Measurements from ENCODE around the gene PTPN20. TPM values are rescaled to one million over a fixed set of nuclear protein-coding genes. Genes with fewer than 3 reads are reported as not detected.

PTPN20 gene
- total RNA-seq, 3 donors from 2014 or later (not counting 1 experiment from before 2014, with no cell fraction given): 0.78 to 1.6 TPM; not detected in 1

DNA sequence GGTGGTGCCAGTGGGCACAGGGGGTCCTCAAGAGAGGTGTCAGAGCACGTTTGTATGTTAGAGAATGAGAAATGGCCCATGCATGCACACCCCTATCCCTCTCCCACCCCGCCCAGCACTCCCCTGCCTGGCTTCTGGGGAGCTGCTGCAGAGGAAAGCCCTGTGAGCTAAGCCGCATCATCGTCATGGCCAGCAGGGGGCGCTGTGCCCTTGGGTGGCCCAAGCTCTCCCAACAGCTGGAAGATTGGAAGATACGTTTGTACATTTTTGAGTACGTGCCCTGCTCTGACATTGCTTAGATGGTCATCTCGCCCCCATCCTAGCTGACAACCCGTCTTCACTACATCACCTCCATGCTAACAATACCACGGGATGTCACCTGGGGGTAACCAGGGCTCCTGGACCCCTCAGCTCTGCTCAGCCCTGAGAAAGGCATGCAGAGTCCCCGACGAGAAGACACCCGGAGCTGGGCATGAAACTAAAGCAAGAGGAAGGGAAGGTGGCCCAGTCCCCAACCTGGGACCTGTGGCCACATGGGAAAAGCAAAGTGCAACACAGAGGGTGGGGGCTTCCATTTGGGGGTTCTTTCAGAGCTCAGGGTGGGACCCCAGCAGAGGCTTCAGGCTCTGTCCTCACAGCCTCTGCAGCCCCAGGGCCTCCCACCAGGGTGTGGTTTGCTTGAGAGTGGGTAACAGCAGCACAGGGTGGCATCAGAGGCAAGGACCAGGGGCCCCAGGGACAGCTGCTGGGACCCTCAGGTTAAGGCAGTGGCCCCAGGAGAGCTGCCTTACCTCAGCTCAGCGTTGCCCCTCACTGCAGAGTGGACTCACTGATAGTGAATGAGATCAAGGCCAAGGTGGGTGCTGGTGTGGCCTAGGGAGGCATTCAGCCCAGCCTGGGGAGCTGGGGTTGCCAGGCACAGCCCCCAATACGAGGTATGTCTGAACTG is 136.6 kb downstream of the PTPN20 start:
- H3K4me3 ChIP-seq (ENCODE audit: low read length): no peak overlapping the region
- 63% methylated on average over 14 of the region's 15 CpGs for WGBS (ENCODE audit: insufficient coverage)
- TF ChIP-seq, protein P1, sequence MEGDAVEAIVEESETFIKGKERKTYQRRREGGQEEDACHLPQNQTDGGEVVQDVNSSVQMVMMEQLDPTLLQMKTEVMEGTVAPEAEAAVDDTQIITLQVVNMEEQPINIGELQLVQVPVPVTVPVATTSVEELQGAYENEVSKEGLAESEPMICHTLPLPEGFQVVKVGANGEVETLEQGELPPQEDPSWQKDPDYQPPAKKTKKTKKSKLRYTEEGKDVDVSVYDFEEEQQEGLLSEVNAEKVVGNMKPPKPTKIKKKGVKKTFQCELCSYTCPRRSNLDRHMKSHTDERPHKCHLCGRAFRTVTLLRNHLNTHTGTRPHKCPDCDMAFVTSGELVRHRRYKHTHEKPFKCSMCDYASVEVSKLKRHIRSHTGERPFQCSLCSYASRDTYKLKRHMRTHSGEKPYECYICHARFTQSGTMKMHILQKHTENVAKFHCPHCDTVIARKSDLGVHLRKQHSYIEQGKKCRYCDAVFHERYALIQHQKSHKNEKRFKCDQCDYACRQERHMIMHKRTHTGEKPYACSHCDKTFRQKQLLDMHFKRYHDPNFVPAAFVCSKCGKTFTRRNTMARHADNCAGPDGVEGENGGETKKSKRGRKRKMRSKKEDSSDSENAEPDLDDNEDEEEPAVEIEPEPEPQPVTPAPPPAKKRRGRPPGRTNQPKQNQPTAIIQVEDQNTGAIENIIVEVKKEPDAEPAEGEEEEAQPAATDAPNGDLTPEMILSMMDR (IDR thresholded peaks at IDR 0.05): peak; percentile 53
- peaks cover 10 to 14% of the 10 kb centered on the region in 2 donors for H3K4me1 Mint-ChIP-seq
- H3K27ac Mint-ChIP-seq: no peak overlapping the region
- H3K9me3 Mint-ChIP-seq: no peaks in the 10 kb centered on the region
- no peaks in the 10 kb centered on the region for H3K27me3 ChIP-seq (ENCODE audit: control insufficient read depth, insufficient read depth, low read length)
- intact Hi-C loops (cut with micrococcal nuclease): loop anchor here (1.0 kb wide), 1 partner anchor 264 kb away; no protein-coding TSS in a partner anchor
- H3K4me1 ChIP-seq (ENCODE audit: control insufficient read depth, insufficient read depth, low read length): peaks cover 7% of the 10 kb centered on the region
- no peak overlapping the region for H3K27ac ChIP-seq (ENCODE audit: low read length)
- ATAC-seq (peak in 1 of 3 donors; percentile 51), DNase-seq (peak; percentile 46 to 85)
- H3K27me3 Mint-ChIP-seq (ENCODE audit: low read depth in 2 of 2): no peaks in the 10 kb centered on the region
- H3K36me3 Mint-ChIP-seq: no peaks in the 10 kb centered on the region
- no peaks in the 10 kb centered on the region for H3K9me3 ChIP-seq (ENCODE audit: control insufficient read depth, insufficient read depth, low read length)
- H3K36me3 ChIP-seq (ENCODE audit: control insufficient read depth, insufficient read depth, low read length): no peaks in the 10 kb centered on the region
- no peak overlapping the region for H3K4me3 Mint-ChIP-seq

DNA sequence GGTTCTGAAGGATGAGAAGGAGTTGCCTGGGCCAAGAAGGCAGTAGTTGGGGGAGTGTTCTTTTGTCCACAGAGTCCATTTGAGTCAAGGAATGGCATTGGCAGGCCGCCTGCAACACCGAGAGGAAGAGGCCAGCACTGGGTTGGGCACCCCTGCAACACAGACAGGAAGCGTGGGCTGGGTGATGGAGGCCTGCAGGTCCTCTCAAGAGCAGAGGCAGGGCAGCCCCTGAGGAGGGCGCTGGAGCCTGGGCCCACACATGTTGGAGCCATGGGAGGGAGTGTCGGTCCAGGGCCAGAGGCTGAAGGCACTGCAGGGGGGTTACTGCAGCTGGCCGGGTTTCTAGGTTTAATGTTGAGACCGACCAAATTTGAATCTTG is 137.3 kb downstream of the PTPN20 start:
- H3K27me3 Mint-ChIP-seq (ENCODE audit: low read depth in 2 of 2): no peaks in the 10 kb centered on the region
- H3K4me1 ChIP-seq (ENCODE audit: control insufficient read depth, insufficient read depth, low read length): peaks cover 7% of the 10 kb centered on the region
- peak in 1 of 2 donors; percentile 16 for DNase-seq

DNA sequence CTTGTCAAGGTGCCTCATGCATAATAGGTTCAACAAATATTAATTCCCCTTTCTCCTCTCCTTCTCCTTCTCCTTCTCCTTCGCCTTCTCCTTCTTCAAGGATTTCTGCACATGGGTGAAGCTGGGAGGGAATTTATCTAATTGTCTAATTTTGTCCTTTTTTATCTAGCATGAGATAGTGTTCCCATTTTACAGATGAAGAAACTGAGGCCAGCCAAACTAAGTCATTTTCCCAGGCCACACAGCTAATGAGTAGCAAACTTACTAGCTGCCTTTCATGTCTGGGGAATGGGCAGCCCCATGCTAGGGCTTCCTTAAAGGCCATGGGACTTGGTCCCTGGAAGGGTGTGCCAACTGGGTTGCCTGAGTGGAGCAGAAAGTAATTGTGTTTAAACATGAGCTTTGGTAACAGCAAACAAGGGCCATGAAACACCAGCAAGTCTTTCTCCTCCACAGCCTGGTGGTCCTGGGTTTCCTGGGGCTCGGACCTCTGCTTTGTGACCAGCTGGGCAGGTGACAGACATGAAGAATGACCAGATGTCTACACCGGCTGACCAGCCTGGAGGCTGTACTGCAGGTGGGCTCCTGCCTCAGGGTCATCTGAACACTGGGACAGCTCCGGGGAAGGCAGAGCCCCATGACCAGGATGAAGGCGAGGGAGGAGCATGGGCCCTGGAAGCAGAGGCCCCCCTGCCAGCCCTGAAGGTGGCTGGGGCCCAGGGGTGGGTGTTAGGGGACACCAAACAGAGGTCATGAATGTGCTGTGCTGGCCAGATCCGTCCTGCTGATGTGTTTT is 138.0 kb downstream of the PTPN20 start:
- H3K9me3 ChIP-seq (ENCODE audit: control insufficient read depth, insufficient read depth, low read length): no peaks in the 10 kb centered on the region
- Mint-ChIP-seq H3K27ac (no peak overlapping the region), H3K36me3 (no peaks in the 10 kb centered on the region), H3K9me3 (no peaks in the 10 kb centered on the region), H3K27me3 (ENCODE audit: low read depth in 2 of 2) (no peaks in the 10 kb centered on the region), H3K4me3 (no peak overlapping the region), H3K4me1 (peaks cover 10 to 14% of the 10 kb centered on the region in 2 donors)
- H3K27me3 ChIP-seq (ENCODE audit: control insufficient read depth, insufficient read depth, low read length): no peaks in the 10 kb centered on the region
- 84% methylated on average over 5 of the region's 6 CpGs for WGBS (ENCODE audit: insufficient coverage)
- TF ChIP-seq, protein P1 (IDR thresholded peaks at IDR 0.05): no peak
- peaks cover 7% of the 10 kb centered on the region for H3K4me1 ChIP-seq (ENCODE audit: control insufficient read depth, insufficient read depth, low read length)
- no peak overlapping the region for H3K27ac ChIP-seq (ENCODE audit: low read length)
- H3K36me3 ChIP-seq (ENCODE audit: control insufficient read depth, insufficient read depth, low read length): no peaks in the 10 kb centered on the region
- ATAC-seq (no peak), DNase-seq (no peak)
- intact Hi-C loops (cut with micrococcal nuclease): no loop called here
- H3K4me3 ChIP-seq (ENCODE audit: low read length): no peak overlapping the region

More for the DNA sequence above, 137.3 kb downstream of the PTPN20 start:
- Histone ChIP-seq H3K27me3 (ENCODE audit: control insufficient read depth, insufficient read depth, low read length) (no peaks in the 10 kb centered on the region), H3K4me3 (ENCODE audit: low read length) (no peak overlapping the region), H3K27ac (ENCODE audit: low read length) (no peak overlapping the region), H3K36me3 (ENCODE audit: control insufficient read depth, insufficient read depth, low read length) (no peaks in the 10 kb centered on the region), H3K9me3 (ENCODE audit: control insufficient read depth, insufficient read depth, low read length) (no peaks in the 10 kb centered on the region)
- ATAC-seq: no peak
- TF ChIP-seq, protein P1 (IDR thresholded peaks at IDR 0.05): no peak
- 71% methylated on average over 7 of the region's 7 CpGs for WGBS (ENCODE audit: insufficient coverage)
- H3K36me3 Mint-ChIP-seq: no peaks in the 10 kb centered on the region
- H3K4me3 Mint-ChIP-seq: no peak overlapping the region
- intact Hi-C loops (cut with micrococcal nuclease): no loop called here
- peaks cover 10 to 14% of the 10 kb centered on the region in 2 donors for H3K4me1 Mint-ChIP-seq
- H3K9me3 Mint-ChIP-seq: no peaks in the 10 kb centered on the region
- H3K27ac Mint-ChIP-seq: no peak overlapping the region
